Stimulated activated CD8-positive, alpha-beta memory T cell treated with anti-CD3 and anti-CD28 coated beads, Interleukin-7, amount 100 ng/mL, for 4 hours (primary cell): ENCODE results near the gene ZDHHC19.
"Not testable (repeated sequence)": the region's sequence is repeated elsewhere in the genome, so short reads cannot be mapped to it uniquely, and the experiment has no call there.

Experiments
- DNase-seq, 2 donors: peaks; one replicate each; pipeline ENCODE4 v3.0.0-alpha.2; 2020; ENCODE audit warnings: low read depth in 2 of 2

ZDHHC19 gene

GRCh38 chr3:196210673-196211556 is at the start of gene ZDHHC19:
TSS of gene ZDHHC19 (minus strand) at chr3:196211400. CDS start at chr3:196211315, 85 bp downstream.
- DNase-seq = no peak

- no peak for DNase-seq
Observed at GRCh38 chr3:196260784-196261183, 49.6 kb upstream of the ZDHHC19 start.

- DNase-seq = no peak
Observed at GRCh38 chr3:196255776-196256175, 44.6 kb upstream of the ZDHHC19 start.

GRCh38 chr3:196254376-196255283 is 43.4 kb upstream of the ZDHHC19 start:
- DNase-seq = no peak

- no peak for DNase-seq
Observed at GRCh38 chr3:196251918-196252317, 40.7 kb upstream of the ZDHHC19 start.

- DNase-seq = no peak
Observed at GRCh38 chr3:196246612-196247308, 35.6 kb upstream of the ZDHHC19 start.

- not testable (repeated sequence) for DNase-seq
Observed at GRCh38 chr3:196244166-196244565, 33.0 kb upstream of the ZDHHC19 start.

GRCh38 chr3:196241704-196242103 is 30.5 kb upstream of the ZDHHC19 start:
- no peak for DNase-seq

- DNase-seq = no peak
Observed at GRCh38 chr3:196240424-196240823, 29.2 kb upstream of the ZDHHC19 start.

- no peak for DNase-seq
Observed at GRCh38 chr3:196238612-196239560, 27.7 kb upstream of the ZDHHC19 start.

- DNase-seq = no peak
Observed at GRCh38 chr3:196237203-196237602, 26.0 kb upstream of the ZDHHC19 start.

- DNase-seq = no peak
Observed at GRCh38 chr3:196236223-196236622, 25.0 kb upstream of the ZDHHC19 start.

GRCh38 chr3:196235452-196236122 is 24.4 kb upstream of the ZDHHC19 start:
- DNase-seq = no peak

GRCh38 chr3:196232882-196233251 is 21.7 kb upstream of the ZDHHC19 start:
- DNase-seq = no peak

GRCh38 chr3:196232154-196232881 is 21.1 kb upstream of the ZDHHC19 start:
- no peak for DNase-seq

GRCh38 chr3:196227629-196228493 is 16.7 kb upstream of the ZDHHC19 start:
- no peak for DNase-seq

- no peak for DNase-seq
Observed at GRCh38 chr3:196227121-196227561, 15.9 kb upstream of the ZDHHC19 start.

GRCh38 chr3:196225763-196226364 is 14.7 kb upstream of the ZDHHC19 start:
- DNase-seq = no peak
